GM18873 (cell line): ENCODE measurements around the gene CYP27B1.

Experiments used
- ATAC-seq: cut with Tn5 transposase; IDR thresholded peaks from one replicate; pipeline ENCODE4 v1.9.1; 2021; ENCODE audit warnings: mild to moderate bottlenecking, moderate library complexity, moderate number of reproducible peaks; ENCODE audit not compliant: unreplicated experiment, low FRiP score

Gene CYP27B1

GRCh38 chr12:57737467-57738460, 29.1 kb downstream of the CYP27B1 start:
- no peak for ATAC-seq

- ATAC-seq = no peak
Measured at GRCh38 chr12:57736741-57737466, 30.0 kb downstream of the CYP27B1 start.

DNA sequence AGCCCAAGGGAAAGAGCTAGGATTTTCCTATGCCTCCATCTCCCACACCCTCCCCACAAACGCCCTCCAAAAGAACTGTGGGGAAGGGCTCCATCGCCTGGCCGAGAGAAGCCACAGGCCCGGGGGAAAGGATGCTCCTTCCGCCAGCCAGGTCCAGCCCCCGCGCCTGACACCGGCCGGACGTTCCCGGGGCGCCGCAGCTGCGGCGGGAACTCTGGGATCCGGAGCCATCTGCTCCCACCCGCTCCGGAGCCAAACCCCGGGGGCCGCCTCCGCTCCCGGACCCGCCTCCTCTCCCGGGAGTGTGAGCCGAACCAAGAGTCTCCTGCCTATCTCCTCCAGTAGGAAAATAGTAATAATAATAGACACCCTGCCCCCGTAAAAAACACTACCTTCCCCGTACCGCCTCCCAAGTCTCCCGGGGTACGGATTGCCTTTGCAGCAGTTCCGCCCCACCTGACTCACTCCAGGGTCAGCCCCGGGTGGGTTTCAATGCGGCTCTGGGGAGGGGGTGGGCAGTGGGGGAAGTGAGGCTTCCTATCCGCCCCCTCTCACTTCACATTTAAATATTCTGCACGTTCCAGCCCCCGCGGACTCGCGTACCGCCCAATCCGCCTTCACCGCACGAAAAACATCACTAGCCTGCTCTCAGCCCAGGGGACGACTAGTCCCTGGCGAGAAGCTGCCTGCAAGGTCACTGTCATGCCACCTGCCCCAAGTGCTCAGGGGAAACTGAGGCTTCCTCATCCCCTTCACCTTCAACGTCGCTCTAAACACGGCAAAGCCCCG, 30.7 kb downstream of the CYP27B1 start:
- ATAC-seq = no peak

GRCh38 chr12:57735198-57735855, 31.6 kb downstream of the CYP27B1 start:
- ATAC-seq = no peak

DNA sequence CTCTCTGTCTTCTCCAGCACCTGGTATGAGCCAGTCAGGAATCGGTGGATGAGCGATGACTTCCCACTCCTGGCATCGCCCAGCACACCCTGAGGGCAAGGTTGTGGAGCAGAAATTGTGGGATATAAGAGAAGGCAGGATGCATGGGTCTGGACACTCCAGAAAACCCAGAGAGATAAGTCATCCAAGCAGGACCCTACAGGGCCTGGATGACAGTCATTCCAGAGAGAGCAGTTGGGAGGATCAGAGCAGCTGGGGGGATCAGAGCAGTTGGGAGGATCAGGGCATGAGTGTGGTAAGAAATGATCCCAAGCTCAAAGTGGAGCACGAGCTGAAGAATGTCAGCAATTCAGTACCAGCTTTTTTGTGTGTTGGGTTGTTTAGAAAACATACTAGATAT, 32.3 kb downstream of the CYP27B1 start:
- ATAC-seq = no peak

DNA sequence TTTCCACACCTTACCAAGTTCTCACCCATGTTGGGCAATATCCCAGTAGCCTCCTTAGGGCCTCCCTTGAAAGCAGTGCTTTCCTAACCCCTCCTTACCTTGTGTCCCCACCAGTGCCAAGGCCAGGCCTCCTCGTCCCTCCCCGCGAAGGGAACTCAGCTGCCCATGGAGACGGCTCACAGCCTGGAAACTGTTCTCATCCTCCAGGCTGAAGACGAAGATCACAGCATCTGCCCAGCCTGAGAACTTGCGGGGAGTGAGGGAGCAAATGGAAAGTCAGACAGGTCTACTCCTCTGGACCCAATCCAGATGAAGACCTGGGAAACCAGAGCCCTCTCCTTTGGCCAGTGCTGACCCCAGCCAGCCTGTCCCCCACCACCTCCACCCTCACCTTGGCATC, 33.0 kb downstream of the CYP27B1 start:
- ATAC-seq = no peak

DNA sequence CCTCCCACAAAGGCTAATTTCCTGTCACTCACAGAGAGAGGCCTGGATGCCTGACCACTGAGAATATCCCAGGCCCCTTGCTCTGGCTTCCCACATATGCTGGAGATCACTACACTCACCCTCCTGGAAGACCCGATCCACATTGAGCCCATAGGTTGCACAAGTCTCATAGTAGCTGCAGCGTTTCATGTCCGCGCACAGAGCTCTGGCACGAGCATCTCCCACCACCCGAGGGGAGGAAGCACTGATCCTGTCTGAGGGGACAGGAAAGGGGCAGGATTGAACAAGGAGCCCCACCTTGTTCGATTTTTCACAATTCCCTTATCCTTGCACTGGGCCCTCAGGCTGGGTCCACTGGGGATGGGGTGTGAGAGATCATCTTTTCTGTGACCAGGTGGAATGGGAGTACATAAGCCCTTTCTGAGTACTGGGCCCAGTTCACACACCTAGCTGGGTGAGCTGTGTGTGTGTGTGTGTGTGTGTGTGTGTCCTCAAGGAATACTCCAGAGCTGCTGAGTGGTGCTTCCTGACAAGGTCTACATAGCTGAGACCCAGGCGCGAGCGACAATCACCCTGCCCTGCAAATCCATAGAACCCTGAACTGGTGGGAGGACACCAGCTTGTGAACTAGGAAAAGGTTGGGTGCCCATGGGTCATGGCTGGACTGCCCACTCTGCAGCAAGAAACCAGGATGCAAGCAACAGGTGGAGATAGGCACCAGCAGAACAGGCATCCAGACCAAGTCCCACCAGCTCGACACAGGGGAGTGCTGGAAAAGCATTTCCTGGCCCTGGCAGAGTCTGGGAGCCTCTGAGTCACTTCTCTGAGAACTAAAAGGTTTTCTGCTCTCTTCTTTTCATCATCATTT, 33.9 kb downstream of the CYP27B1 start:
- ATAC-seq = no peak

DNA sequence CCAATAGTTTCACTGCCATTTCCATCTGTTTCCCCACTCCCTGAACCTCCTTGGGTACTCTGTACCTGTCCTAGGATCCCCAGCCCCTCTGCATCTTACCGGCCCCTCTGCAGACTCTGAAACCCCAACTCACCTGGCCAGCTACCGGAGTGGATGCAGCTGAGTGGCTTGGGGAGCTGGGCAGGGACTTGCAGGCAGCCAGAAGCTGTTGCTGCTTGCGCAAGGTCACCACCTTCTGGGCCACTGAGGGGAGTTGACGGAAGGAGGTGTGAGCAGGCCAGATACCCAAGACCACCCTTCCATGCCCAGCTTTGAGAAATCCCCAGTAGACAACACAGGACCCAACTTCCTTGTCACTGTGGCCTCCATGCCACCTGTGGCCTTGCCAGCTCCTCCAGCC, 34.6 kb downstream of the CYP27B1 start:
- no peak for ATAC-seq

DNA sequence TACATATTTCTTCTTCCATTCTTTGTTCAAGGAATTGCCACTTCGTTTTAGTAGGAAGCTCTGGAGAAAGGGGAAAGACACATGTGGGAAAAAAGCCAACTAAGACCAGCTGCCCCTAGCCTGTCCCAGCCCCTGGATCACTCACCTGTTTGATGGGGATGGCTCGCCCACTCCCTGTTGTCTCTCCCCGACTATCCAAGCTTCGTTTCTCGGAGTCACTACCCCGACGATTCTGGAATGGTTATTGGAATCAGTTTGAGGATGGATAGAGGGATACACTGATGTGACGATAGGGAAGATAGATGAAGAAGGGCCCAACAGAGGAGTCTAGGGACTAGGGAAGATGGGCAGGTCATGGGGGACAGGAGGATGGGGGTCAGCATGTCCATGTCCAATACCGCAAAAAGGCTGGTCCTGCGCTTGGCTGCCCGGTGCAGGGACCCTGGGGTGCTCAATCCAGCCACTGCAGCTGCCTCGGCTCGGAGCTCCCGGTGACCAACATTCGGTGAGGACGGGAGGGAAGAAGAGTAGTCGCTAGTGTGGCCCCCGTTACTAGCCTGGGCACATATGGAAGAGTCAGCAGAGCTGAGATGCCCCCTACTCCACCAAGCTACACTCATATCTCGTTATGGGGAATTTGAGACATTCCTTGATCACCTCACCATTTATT, 35.3 kb downstream of the CYP27B1 start:
- no peak for ATAC-seq

- no peak for ATAC-seq
Measured at GRCh38 chr12:57730336-57731067, 36.4 kb downstream of the CYP27B1 start.

DNA sequence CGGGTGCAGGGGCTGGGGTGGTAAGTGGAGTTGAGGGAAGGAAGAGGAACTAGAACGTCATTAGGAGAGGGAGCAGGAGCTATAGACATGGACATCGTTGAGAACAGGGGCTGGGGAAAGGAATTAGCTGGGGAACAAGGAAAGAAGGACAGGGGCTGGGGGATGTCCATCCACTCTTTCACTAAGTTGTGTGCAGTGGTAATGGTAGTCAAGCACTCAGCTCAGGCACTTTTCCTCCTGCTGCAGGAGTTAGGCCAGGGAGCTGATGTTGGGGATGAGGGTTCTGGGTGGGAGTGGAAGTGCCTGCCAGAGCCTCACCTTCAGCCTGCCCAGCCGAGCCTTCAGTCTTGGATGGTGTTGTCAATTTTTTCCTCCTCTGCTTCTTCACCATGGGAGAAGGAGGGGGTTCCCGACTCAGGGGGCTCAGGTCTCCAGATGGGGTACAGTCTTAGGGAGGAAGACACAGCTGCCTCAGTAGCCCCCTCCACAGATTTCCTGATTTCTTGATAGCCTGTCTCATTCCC, 37.5 kb downstream of the CYP27B1 start:
- ATAC-seq = no peak

- ATAC-seq = no peak
Measured at GRCh38 chr12:57727758-57728395, 39.0 kb downstream of the CYP27B1 start.

- ATAC-seq = no peak
Measured at GRCh38 chr12:57726884-57727757, 39.8 kb downstream of the CYP27B1 start.

- no peak for ATAC-seq
Measured at GRCh38 chr12:57726151-57726883, 40.6 kb downstream of the CYP27B1 start.

DNA sequence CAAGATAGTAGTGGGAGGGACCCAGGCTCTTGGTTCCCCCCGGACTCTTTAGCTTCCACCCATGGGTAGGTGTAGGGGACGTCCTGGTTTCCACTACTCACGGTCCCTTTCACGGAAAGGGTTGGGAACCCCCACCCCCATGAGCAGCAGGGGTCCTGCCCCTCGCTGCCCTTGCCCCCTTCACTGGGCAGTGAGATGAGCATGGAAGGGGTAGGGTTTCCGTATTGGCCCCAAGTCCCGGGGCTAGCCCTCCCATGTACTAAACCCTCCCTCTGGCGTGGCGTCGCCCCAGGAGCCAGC, 41.1 kb downstream of the CYP27B1 start:
- no peak for ATAC-seq
